HepG2 (cell line): Measurements from ENCODE around the gene GDE1. TPM values are rescaled to one million over a fixed set of nuclear protein-coding genes. Genes with fewer than 3 reads are reported as not detected.

Source experiments
- ATF7 ChIP-seq, 2 experiments: fragments of 450-650 bp in 1 of 2; sonication (generic) in 1 of 2; formaldehyde crosslinking in 1 of 2; IDR thresholded peaks; 2 replicates each; pipeline versions ENCODE4 v1.4.0 to v1.6.1; 2016 to 2020; ENCODE audit warnings: antibody characterized with exemption in 1 of 2, mild to moderate bottlenecking in 1 of 2, missing genetic modification reagents in 1 of 2
- BRCA1 ChIP-seq: sonication (generic); formaldehyde crosslinking; IDR thresholded peaks from 2 replicates; pipeline ENCODE4 v1.4.0; 2020; ENCODE audit warnings: missing genetic modification reagents
- BRF2 ChIP-seq: sonication (generic); formaldehyde crosslinking; IDR thresholded peaks from 2 replicates; pipeline ENCODE4 v1.8.1; 2022; ENCODE audit warnings: mild to moderate bottlenecking, missing genetic modification reagents
- DZIP1 ChIP-seq: sonication (generic); formaldehyde crosslinking; IDR thresholded peaks from 2 replicates; pipeline ENCODE4 v1.5.0; 2020; ENCODE audit warnings: mild to moderate bottlenecking, missing genetic modification reagents
- GATA4 ChIP-seq: sonication (generic); IDR thresholded peaks from 2 replicates; pipeline ENCODE4 v1.6.1; 2016; ENCODE audit warnings: antibody characterized with exemption, low read depth, borderline replicate concordance
- HNRNPK ChIP-seq: fragments of 200-400 bp; formaldehyde crosslinking; IDR thresholded peaks from 2 replicates; pipeline ENCODE4 v1.6.1; 2018; ENCODE audit warnings: low read length, low read depth, moderate library complexity, mild to moderate bottlenecking; ENCODE audit not compliant: poor library complexity, severe bottlenecking
- JUND ChIP-seq: sonication (generic); formaldehyde crosslinking; IDR thresholded peaks from 2 replicates; pipeline ENCODE4 v1.8.0; 2022; ENCODE audit warnings: mild to moderate bottlenecking, missing genetic modification reagents
- MED13 ChIP-seq: sonication (generic); formaldehyde crosslinking; IDR thresholded peaks from 2 replicates; pipeline ENCODE4 v1.5.0; 2020; ENCODE audit warnings: missing genetic modification reagents
- MIER2 ChIP-seq: IDR thresholded peaks from 2 replicates; pipeline ENCODE4 v1.6.1; 2016; ENCODE audit warnings: missing biosample characterization, missing genetic modification reagents
- MXD1 ChIP-seq: sonication (generic); formaldehyde crosslinking; IDR thresholded peaks from 2 replicates; pipeline ENCODE4 v1.4.0; 2020; ENCODE audit warnings: mild to moderate bottlenecking, missing genetic modification reagents
- MYNN ChIP-seq: sonication (generic); formaldehyde crosslinking; IDR thresholded peaks from 2 replicates; pipeline ENCODE4 v1.4.0; 2020; ENCODE audit warnings: mild to moderate bottlenecking, low read depth, missing genetic modification reagents
- NPAS2 ChIP-seq: sonication (generic); formaldehyde crosslinking; IDR thresholded peaks from 2 replicates; pipeline ENCODE4 v1.8.0; 2022; ENCODE audit warnings: mild to moderate bottlenecking, missing genetic modification reagents, borderline replicate concordance
- SNRNP70 ChIP-seq: fragments of 200-400 bp; formaldehyde crosslinking; IDR thresholded peaks from 2 replicates; pipeline ENCODE4 v1.6.1; 2017; ENCODE audit warnings: mild to moderate bottlenecking, low read depth, low read length, moderate library complexity
- SPEN ChIP-seq: sonication (generic); formaldehyde crosslinking; IDR thresholded peaks from 2 replicates; pipeline ENCODE4 v1.5.1; 2020; ENCODE audit warnings: low read depth, mild to moderate bottlenecking, missing genetic modification reagents
- STAT5B ChIP-seq: sonication (generic); formaldehyde crosslinking; IDR thresholded peaks from 2 replicates; pipeline ENCODE4 v1.4.0; 2020; ENCODE audit warnings: missing genetic modification reagents
- ZFP82 ChIP-seq: sonication (generic); formaldehyde crosslinking; IDR thresholded peaks from 2 replicates; pipeline ENCODE4 v1.5.1; 2020; ENCODE audit warnings: mild to moderate bottlenecking, missing genetic modification reagents, borderline replicate concordance
- ZNF235 ChIP-seq: sonication (generic); formaldehyde crosslinking; IDR thresholded peaks from 2 replicates; pipeline ENCODE4 v1.8.1; 2023; ENCODE audit warnings: mild to moderate bottlenecking, missing genetic modification reagents, borderline replicate concordance
- ZNF282 ChIP-seq: fragments of 450-650 bp; IDR thresholded peaks from 2 replicates; pipeline ENCODE4 v1.6.1; 2018; ENCODE audit not compliant: partially characterized antibody
- ZNF550 ChIP-seq: sonication (generic); formaldehyde crosslinking; IDR thresholded peaks from 2 replicates; pipeline ENCODE4 v1.4.0; 2020; ENCODE audit warnings: mild to moderate bottlenecking, missing genetic modification reagents, borderline replicate concordance
- ZNF570 ChIP-seq: sonication (generic); formaldehyde crosslinking; IDR thresholded peaks from 2 replicates; pipeline ENCODE4 v1.4.0; 2020; ENCODE audit warnings: mild to moderate bottlenecking, missing genetic modification reagents, borderline replicate concordance
- ZNF598 ChIP-seq: sonication (generic); formaldehyde crosslinking; IDR thresholded peaks from 2 replicates; pipeline ENCODE4 v1.5.1; 2020; ENCODE audit warnings: mild to moderate bottlenecking, missing genetic modification reagents, borderline replicate concordance
- ZNF607 ChIP-seq: sonication (generic); formaldehyde crosslinking; IDR thresholded peaks from 2 replicates; pipeline ENCODE4 v1.5.1; 2020; ENCODE audit warnings: missing genetic modification reagents, mild to moderate bottlenecking, borderline replicate concordance
- ZNF749 ChIP-seq: sonication (generic); formaldehyde crosslinking; IDR thresholded peaks from 2 replicates; pipeline ENCODE4 v1.8.0; 2022; ENCODE audit warnings: mild to moderate bottlenecking, missing genetic modification reagents, moderate library complexity, borderline replicate concordance
- polyA plus RNA-seq, 8 experiments: library from polyadenylated mRNA; depleted of rRNA in 3 of 8; stranded (reverse) in 7 of 8; unstranded in 1 of 8; fragments of >200 nt; fragmentation: Illumina TruSeq in 4 of 8; extraction: Trizol in 4 of 8; gene quantifications; 2 replicates each; pipeline versions ENCODE4 v1.2.1 to v1.2.3, GENCODE V29; 2011 to 2016; ENCODE audit warnings: low read depth in 4 of 8, missing spikeins in 1 of 8, mixed read lengths in 1 of 8; ENCODE audit not compliant: insufficient read depth in 1 of 8
- total RNA-seq, 5 experiments: library from RNA; depleted of rRNA; stranded (reverse); fragments of >200 nt; fragmentation: Illumina TruSeq; extraction: Trizol; gene quantifications; 2 replicates each; pipeline ENCODE4 v1.2.3, GENCODE V29; 2016; ENCODE audit warnings: low read depth in 1 of 5

The GDE1 gene
- total and polyA plus RNA-seq, 2 of the 13 experiments (the other 11 are each of a cell fraction or from before 2014, with no cell fraction given) = 35.9 to 59.0 TPM

- TF ChIP-seq ATF7 (IDR thresholded peaks at IDR 0.05) = no peak
- no peak; the same call in 1 of the 2 replicates for TF ChIP-seq ATF7 (CRISPR knock-in tag; IDR thresholded peaks at IDR 0.05)
- TF ChIP-seq ZNF235 (CRISPR knock-in tag) = peak; percentile 85; the same call in 1 of the 2 replicates
- TF ChIP-seq BRF2 (CRISPR knock-in tag) = no peak
- no peak for TF ChIP-seq NPAS2
- no peak for TF ChIP-seq SNRNP70
- TF ChIP-seq ZNF570 (CRISPR knock-in tag) = no peak
- TF ChIP-seq MIER2 (CRISPR knock-in tag) = peak; percentile 22; the same call in 1 of the 2 replicates
- TF ChIP-seq ZNF749 (CRISPR knock-in tag) = peak; percentile 10; the same call in 1 of the 2 replicates
- peak; percentile 71 for TF ChIP-seq MED13
- no peak for TF ChIP-seq ZNF550
- TF ChIP-seq MYNN (CRISPR knock-in tag) = peak; percentile 52; the same call in 1 of the 2 replicates
- TF ChIP-seq ZNF282 = no peak
- TF ChIP-seq HNRNPK = no peak
- TF ChIP-seq SPEN (CRISPR knock-in tag) = peak; percentile 72
- TF ChIP-seq MXD1 (CRISPR knock-in tag) = peak; percentile 83
- 0 out of 2 replicates have a peak, but pooled peaks have one; percentile 17 for TF ChIP-seq STAT5B (CRISPR knock-in tag)
- TF ChIP-seq BRCA1 = no peak; the same call in 1 of the 2 replicates
- peak; percentile 79; the same call in 1 of the 2 replicates for TF ChIP-seq ZFP82 (CRISPR knock-in tag)
- no peak; the same call in none of the 2 replicates for TF ChIP-seq ZNF607
- peak; percentile 84; the same call in 1 of the 2 replicates for TF ChIP-seq GATA4
- TF ChIP-seq JUND (CRISPR knock-in tag) = peak; percentile 49; the same call in 1 of the 2 replicates
- TF ChIP-seq ZNF598 (CRISPR knock-in tag) = peak; percentile 99
- TF ChIP-seq DZIP1 (CRISPR knock-in tag) = peak; percentile 85; the same call in 1 of the 2 replicates
Observed at GRCh38 chr16:19521471-19522396, at the start of gene GDE1 (continued).
